ENCODE results near the gene HIVEP3. TPM values are rescaled to one million over a fixed set of nuclear protein-coding genes. Genes with fewer than 3 reads are reported as not detected.

The HIVEP3 gene
- total RNA-seq, 4 donors from 2014 or later: 4.2 to 6.5 (median 4.7) TPM

DNA sequence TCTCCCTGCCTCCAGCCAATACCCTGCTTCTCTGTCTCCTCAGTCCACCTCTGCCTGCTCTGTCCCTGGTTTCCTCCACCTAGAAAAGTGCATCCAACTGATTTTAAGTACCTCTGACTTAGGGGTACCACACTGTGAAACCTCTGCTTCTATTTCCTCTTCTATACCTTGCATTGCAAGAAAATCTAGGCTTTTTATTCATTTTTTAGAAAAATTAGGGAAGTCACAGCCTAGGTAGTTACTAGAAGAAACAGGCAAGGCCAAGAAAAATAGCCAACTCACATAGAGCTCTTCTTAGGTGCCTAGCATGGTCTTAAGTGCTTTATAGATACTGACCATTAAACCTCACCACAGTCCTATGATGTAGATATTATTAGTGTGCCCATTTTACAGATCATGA is 39.1 kb downstream of the HIVEP3 start:
- Histone ChIP-seq H3K27me3 (no peaks in the 10 kb centered on the region), H3K9me3 (no peaks in the 10 kb centered on the region), H3K4me3 (no peak overlapping the region), H3K36me3 (no peaks in the 10 kb centered on the region), H3K4me1 (peaks cover 0 to 46% (median 9%) of the 10 kb centered on the region in 4 donors), H3K27ac (no peak overlapping the region)
- no peak for DNase-seq (ENCODE audit: low spot score in 2 of 2)
- TF ChIP-seq POLR2A (IDR thresholded peaks at IDR 0.05): no peak
- TF ChIP-seq EP300 (IDR thresholded peaks at IDR 0.05): no peak

DNA sequence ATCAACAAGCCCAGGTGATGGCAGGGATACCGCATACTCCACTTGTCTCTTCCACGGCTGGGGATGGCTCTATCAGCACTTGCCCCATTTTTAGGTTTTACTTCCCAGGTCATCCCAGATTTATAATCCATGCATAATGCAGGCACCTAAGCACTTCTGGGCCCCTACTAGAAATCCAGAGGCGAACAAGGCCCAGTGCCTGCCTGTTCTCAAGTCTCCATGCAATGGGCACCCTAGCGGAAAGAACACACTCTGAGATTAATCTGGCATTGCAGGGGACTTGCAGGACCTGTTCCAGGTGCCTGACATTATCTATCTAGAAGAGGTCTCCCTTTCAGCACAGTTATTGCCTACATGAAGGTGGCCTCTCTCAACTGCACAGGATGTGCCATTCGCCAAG is 39.8 kb downstream of the HIVEP3 start:
- H3K36me3 ChIP-seq: no peaks in the 10 kb centered on the region
- peaks cover 0 to 46% (median 9%) of the 10 kb centered on the region in 4 donors for H3K4me1 ChIP-seq
- H3K9me3 ChIP-seq: no peaks in the 10 kb centered on the region
- 93 to 95% methylated on average over 5 of the region's 5 CpGs for WGBS, 2 donors
- TF ChIP-seq EP300 (IDR thresholded peaks at IDR 0.05) (no peak), POLR2A (IDR thresholded peaks at IDR 0.05) (no peak)
- TF ChIP-seq, protein P1, sequence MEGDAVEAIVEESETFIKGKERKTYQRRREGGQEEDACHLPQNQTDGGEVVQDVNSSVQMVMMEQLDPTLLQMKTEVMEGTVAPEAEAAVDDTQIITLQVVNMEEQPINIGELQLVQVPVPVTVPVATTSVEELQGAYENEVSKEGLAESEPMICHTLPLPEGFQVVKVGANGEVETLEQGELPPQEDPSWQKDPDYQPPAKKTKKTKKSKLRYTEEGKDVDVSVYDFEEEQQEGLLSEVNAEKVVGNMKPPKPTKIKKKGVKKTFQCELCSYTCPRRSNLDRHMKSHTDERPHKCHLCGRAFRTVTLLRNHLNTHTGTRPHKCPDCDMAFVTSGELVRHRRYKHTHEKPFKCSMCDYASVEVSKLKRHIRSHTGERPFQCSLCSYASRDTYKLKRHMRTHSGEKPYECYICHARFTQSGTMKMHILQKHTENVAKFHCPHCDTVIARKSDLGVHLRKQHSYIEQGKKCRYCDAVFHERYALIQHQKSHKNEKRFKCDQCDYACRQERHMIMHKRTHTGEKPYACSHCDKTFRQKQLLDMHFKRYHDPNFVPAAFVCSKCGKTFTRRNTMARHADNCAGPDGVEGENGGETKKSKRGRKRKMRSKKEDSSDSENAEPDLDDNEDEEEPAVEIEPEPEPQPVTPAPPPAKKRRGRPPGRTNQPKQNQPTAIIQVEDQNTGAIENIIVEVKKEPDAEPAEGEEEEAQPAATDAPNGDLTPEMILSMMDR (IDR thresholded peaks at IDR 0.05): no peak
- no peak overlapping the region for H3K4me3 ChIP-seq
- H3K27ac ChIP-seq: no peak overlapping the region
- H3K27me3 ChIP-seq: no peaks in the 10 kb centered on the region
- no peak for DNase-seq (ENCODE audit: low spot score in 2 of 2)

DNA sequence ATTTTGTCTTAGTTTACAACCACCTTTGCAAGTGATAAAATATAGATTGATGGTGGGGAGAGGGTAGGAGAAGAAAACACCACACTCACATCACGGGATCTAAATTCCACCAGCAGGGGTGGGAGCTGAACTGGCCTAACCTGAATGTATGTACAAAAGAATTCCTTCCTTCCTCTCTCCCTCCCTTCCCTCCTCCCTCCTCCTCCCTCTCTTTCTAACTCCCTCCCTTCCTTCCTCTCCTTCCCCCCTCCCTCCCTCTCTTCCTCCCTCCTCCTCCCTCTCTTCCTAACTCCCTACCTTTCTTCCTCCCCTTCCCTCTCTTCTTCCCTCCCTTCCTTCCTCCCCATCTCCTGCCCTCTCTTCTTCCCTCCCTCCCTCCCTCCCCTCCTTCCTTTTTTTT is 40.2 kb downstream of the HIVEP3 start:
- TF ChIP-seq, protein P1 (IDR thresholded peaks at IDR 0.05): no peak
- WGBS, 2 donors: 64 to 78% methylated on average over 1 of the region's 1 CpG
- H3K9me3 ChIP-seq: no peaks in the 10 kb centered on the region
- H3K27ac ChIP-seq: no peak overlapping the region
- H3K4me1 ChIP-seq: peaks cover 0 to 45% (median 9%) of the 10 kb centered on the region in 4 donors
- H3K27me3 ChIP-seq: no peaks in the 10 kb centered on the region
- no peak for DNase-seq (ENCODE audit: low spot score in 2 of 2)
- no peaks in the 10 kb centered on the region for H3K36me3 ChIP-seq
- H3K4me3 ChIP-seq: no peak overlapping the region

DNA sequence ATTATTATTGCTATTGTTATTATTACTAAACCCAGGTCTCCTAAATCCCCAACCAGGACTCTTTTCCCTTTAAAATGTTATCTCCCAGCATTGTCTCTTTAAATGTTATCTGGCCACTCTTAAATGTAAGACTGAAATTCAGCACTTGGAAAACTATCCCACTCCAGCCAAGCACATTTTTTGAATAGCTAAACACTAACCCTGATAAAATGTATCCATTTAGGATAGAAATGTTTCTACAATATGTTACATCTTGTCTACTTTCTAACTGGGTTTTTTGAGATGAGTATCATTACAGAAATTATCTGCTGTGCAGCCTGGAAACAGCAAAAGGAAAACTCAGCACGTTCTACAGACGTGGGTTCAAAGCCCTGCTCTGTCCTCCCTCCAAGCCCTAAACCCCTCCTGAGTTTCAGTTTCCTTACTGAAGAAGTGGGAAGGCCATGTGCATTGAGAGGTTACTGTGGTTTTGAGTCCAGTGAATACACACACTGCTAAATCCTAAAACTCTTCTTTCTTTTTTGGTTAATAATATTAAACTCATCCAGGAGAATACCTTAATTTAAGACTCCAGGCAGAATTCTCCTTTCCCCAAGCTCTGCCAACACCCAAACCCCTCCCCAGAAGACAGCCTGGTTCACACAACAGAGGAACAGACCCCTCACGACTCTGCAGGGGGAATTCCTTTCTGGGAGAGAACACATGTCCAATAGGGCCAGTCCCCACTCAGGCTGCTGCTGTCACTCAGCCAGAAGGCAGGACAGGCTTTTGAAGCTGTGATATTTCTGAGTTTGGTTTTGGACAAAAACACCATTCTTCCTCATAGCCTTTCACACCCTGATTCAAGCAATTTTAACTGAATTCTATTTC is 41.9 kb downstream of the HIVEP3 start:
- TF ChIP-seq POLR2A (IDR thresholded peaks at IDR 0.05) (no peak), EP300 (IDR thresholded peaks at IDR 0.05) (no peak)
- TF ChIP-seq, protein P1 (IDR thresholded peaks at IDR 0.05): no peak

DNA sequence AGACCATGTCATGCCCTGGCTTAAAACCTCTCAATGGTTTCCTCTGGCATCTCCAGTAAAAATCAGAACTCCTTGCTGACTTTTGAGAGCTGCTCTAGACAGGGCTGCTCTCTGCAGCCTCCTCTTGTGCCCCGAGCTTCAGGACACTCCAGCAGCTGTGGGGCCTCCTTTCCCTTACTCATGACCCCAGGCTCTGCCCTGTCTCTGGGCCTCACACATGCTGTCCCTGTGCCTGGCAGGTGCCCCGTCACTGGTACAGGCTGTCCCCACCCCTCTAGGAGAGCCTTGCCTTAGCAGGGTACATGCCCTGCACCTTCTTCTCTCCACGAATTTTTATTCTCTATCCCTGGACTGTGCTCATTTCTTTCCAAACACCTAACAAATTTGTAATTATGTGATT is 43.2 kb downstream of the HIVEP3 start:
- no peaks in the 10 kb centered on the region for H3K36me3 ChIP-seq
- H3K27ac ChIP-seq: no peak overlapping the region
- 78 to 90% methylated on average over 3 of the region's 3 CpGs for WGBS, 2 donors
- no peaks in the 10 kb centered on the region for H3K9me3 ChIP-seq
- no peaks in the 10 kb centered on the region for H3K27me3 ChIP-seq
- no peak for DNase-seq (ENCODE audit: low spot score in 2 of 2)
- no peak overlapping the region for H3K4me3 ChIP-seq
- TF ChIP-seq POLR2A (IDR thresholded peaks at IDR 0.05) (no peak), EP300 (IDR thresholded peaks at IDR 0.05) (no peak)
- TF ChIP-seq, protein P1 (IDR thresholded peaks at IDR 0.05): no peak
- H3K4me1 ChIP-seq: peaks cover 0 to 20% (median 6%) of the 10 kb centered on the region in 4 donors

More for the DNA sequence above, 41.9 kb downstream of the HIVEP3 start:
- DNase-seq (ENCODE audit: low spot score in 2 of 2): no peak
- WGBS, 2 donors: 5 to 8% methylated on average over 3 of the region's 3 CpGs
- Histone ChIP-seq H3K4me1 (peaks cover 0 to 29% (median 9%) of the 10 kb centered on the region in 4 donors), H3K9me3 (no peaks in the 10 kb centered on the region), H3K27ac (peak overlapping the region in 2 of 4 donors; percentile 51 to 60), H3K27me3 (no peaks in the 10 kb centered on the region), H3K4me3 (no peak overlapping the region), H3K36me3 (no peaks in the 10 kb centered on the region)

All from tibial nerve (tissue), 4 donors.